ENCODE results near the gene SRD5A1.

DNA sequence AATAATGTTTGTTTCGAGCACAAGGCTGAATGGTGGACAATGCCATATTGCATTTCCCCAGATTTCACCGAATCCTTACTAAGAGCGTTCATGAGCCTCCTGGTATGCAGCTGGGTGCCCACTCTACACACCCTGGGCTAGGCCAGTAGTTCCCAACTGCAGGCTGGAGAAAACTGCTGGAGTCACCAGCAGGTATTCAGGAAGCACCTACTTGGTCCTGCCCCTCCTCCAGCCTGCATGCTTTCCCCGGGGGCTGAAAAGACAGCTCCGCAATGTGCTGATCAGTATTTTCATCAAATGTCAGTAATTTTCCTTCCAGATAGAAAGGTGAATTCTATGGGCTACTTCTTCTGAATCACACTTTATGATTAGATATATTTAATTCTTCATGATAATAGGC is 34.4 kb downstream of the SRD5A1 start:
- TF ChIP-seq POLR2A (IDR thresholded peaks at IDR 0.05; ENCODE audit: low read length) (no peak), GATA1 (IDR thresholded peaks at IDR 0.05; ENCODE audit: low read depth, low read length) (no peak)

Measured in erythroblast (primary cell).